HG02943 (cell line): ENCODE data around the gene DOCK4.

Experiments
- ATAC-seq: cut with Tn5 transposase; IDR thresholded peaks from one replicate; pipeline ENCODE4 v1.9.1; 2021; ENCODE audit warnings: mild to moderate bottlenecking, low read depth, moderate library complexity; ENCODE audit not compliant: unreplicated experiment

The DOCK4 gene

GRCh38 chr7:111840528-111840927, 365.7 kb downstream of the DOCK4 start:
- ATAC-seq = no peak

DNA sequence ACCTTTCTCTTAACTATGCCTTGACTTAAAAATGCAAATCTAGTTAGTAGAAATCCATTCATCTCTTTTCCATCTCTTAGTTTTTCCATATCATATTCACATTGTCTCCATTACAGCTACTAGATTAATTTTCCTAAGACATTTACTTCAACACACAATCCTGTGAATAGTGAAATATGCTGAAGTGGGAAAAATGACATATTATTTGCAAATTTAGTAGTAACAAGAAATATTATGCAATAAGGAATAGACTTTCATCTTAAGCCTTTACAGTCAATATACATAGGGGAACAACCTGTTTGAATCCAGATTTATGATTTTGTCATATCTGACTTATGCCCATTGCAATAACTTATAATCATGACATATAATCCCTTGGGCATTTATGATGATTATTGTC, 366.9 kb downstream of the DOCK4 start:
- ATAC-seq = no peak

DNA sequence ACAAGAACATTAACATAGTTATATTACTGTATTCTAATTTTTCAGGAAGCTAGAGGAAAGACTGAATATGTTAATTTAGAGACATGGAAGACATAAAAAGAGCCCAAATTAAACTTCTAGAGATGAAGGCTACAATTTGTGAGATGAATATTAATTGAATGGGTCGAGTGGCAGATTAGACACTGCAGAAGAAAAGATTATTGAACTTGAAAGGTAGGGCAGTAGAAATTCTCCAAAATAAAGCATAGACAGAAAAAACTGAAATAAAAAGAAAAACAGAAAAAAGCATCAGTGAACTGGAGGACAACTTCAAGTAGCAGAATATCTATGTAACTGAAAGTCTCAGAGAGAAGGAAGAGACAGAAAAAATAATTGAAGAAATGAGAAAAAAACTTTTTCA, 369.6 kb downstream of the DOCK4 start:
- ATAC-seq = no peak

DNA sequence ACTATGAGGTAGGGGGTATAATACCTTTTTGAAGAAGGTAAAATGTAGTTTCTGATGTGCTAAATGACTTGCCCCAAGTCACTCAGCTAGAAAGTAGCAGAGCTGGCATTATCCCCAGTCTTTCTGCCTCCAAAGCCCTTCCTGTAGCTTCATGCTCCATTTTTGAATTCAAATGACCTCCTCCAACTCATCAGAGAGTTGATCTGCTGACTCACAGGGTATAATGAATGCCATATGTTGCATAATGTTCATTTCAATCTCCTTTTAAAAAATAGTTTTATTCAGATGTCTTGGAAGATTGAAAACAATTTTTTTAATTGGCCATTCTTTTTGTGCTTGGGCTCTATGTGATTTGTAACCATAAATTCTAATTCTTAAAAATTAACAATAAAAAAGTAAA, 371.1 kb downstream of the DOCK4 start:
- no peak for ATAC-seq

GRCh38 chr7:111834367-111834766, 371.8 kb downstream of the DOCK4 start:
- ATAC-seq = no peak

DNA sequence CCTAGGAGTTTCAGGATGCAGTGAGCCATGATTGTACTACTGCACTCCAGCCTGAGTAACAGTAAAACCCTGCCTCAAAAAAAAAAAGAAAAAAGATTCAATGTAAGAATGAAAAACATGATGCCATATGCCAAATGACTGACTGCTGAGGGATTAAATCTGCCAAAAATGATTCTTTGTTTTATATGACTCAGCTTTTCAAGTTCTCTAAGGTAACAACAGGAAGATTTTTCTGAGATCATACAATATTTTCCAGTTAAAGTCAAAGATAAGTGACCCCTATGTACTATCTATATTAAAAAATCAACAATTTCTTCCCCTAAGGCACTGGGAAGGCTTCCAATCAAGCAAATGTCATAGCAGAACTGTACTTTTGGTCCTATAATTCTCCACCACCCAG, 372.7 kb downstream of the DOCK4 start:
- no peak for ATAC-seq

DNA sequence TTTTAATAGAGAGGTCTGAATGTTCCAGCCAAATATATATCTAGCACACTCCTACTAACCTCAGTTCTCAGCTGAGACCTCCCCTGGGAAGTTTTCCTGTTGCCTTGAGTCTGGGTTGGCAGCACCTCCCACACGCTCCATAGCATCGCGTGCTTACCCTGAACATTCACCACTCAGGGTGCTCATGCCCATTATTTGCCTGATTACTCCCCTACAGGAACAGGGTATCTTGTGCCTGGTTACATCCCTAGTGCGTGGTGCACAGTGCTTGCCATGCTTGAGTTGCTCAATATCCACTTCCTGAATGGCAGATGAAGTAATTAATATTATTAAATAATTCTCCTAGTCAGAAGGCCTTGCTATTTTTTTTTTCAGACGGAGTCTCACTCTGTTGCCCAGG, 374.0 kb downstream of the DOCK4 start:
- no peak for ATAC-seq

DNA sequence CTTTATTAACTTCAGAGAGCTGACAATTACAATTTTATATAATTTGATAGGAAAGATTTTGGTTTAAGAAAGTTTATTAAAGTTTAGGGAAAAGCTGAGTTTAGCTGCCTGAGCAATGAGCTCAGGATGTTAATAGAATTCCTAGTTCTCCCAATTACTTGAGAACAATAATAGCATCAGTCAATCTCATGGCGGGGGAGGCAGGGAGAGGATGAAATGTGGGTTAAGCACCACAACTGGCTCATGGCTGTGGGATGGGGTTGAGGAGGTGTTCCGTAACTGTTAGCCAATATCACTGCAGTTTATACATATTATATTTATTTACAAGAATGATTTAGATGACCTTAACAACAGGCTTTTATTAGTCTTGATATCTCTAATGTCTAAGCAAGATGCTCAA, 377.0 kb downstream of the DOCK4 start:
- ATAC-seq = no peak

DNA sequence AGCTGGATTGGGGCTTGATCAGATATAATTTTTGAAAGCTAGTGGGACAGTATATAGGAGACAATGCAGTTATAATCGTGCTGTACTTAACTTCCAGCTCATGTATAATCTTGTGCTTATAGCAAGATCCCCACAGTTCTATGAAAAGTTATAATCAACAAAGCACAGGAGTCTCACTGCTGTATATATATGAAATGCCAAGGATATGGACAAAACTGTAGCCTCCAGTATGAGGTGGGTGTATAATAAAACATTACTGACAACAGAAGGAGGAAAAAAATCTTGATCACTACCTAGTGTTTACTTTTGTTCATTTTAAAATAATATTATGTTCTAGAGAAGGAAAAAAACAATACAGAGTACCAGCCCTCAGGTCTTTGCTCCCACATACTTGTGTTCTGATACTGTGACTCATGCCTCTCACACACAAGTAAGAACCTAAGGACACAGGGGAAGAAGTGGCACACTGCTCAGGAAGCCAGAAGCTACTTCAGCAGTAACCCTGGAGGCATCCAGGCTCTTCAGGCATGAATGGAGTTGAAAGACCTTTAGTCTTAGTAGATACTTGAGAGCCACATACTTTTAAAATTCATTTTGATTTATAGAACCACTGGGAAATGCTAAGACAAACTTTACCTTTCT, 378.2 kb downstream of the DOCK4 start:
- ATAC-seq = no peak

- no peak for ATAC-seq
Observed at GRCh38 chr7:111825046-111825445, 381.2 kb downstream of the DOCK4 start.

DNA sequence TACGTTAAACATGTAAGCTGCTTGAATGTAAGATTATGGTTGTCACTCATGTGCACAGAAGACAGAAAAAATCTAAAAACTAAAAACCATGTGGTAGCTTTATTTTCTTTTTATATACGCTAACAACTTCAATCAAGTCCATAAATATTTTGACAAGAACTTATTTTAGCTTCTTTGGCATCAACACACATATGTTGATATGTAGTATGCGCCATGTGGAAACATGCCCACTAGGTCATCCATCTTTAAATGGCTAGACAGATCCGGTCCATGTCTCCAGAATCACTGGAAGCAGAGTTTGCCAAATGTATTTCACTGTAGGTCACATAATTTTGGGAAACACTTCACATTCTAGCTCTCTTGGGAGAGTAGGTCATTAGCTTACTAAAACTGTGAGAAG, 382.4 kb downstream of the DOCK4 start:
- ATAC-seq = no peak

DNA sequence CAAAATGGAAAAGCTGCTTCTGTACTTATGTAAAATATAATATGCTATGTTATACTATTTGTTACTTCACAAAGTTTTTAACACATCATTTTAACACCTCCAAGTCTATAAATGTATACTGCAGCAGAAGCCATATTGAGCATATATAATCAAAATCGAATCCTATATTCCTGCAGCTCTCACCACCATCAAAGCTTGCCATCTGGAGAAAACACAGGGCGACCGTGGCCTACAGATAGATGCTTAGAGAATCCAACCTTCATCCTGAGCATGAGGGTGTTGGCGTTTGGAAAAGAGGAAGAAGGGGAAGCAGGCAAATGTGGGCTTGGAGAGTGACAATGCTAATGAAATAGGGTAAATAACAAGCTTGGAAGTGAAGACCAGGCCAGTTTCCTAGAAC, 385.2 kb downstream of the DOCK4 start:
- ATAC-seq = no peak

DNA sequence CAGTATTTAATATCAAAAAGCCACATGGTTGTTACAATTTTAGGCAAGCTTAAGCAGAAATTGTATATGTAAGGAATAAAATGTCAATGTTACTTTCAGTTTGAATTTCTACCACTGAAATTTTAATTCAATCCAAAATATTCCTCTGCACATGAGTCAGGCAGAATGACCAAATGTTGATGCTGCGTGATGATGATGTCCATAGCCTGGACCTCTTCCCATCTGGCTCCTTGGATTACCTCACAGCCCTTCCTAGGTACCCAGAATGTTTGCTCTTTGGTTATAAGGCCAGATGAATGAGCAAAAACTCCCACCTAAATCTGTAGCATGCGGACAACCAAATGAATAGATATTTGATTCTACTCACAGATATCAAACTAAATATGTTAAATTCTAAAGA, 385.6 kb downstream of the DOCK4 start:
- ATAC-seq = no peak

DNA sequence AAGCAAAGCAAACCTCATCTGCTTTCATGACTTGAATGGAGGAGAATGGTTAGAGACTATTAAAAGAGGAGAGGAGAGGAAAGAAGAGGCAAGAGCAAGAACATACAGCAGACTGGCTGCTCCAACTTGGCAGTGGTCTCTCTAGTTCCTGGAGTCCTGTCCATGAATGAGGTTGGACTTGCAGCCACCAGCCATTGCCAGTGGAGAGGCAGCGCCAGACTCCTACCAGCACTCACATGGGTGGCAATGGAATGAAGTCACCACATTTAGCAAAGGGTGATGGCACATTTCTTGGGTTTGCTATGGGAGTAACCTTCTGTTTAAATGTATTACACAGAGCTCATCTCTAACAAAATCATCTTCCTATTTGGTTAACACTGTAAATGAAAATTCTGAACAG, 386.1 kb downstream of the DOCK4 start:
- ATAC-seq = no peak

DNA sequence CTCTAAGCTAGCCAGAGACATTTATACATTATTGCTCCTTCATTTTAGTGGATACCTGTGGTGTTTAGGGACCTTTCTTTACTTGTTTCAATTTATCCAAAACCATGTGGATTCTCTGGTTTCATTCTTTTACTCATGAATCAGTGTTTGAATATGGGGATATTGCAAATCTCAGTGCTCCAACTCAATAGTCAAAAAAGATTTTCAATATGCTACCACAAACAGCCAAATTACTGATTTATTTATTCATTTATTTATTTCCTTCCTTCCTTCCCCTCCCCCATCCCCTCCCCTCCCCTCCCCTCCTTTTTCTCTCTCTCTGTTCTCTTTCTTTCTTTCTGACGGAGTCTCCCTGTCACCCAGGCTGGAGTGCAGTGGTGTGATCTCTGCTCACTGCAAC, 390.8 kb downstream of the DOCK4 start:
- ATAC-seq = no peak

- ATAC-seq = no peak
Observed at GRCh38 chr7:111813306-111813705, 392.9 kb downstream of the DOCK4 start.

- ATAC-seq = no peak
Observed at GRCh38 chr7:111806232-111806631, 400.0 kb downstream of the DOCK4 start.

- no peak for ATAC-seq
Observed at GRCh38 chr7:111803015-111803758, 403.0 kb downstream of the DOCK4 start.

- no peak for ATAC-seq
Observed at GRCh38 chr7:111802194-111802772, 403.9 kb downstream of the DOCK4 start.

DNA sequence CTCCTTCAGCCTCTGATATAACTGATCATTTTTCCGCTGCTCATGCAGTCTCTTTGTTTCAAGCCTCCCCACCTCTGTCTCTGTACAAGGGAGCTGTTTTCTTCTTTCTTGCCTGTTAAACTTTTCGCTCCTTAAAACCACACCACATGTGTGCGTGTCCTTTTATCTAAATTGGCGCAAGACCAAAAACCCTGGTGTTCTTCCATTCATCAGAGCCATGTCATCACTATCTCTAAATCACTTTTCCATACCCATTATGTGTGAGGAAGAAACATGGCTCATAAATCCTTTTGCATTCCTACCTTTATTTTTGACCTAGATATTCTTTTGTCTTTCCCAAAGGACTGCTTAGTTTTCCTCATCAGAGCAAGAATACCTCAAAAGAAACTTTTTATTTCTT, 404.9 kb downstream of the DOCK4 start:
- no peak for ATAC-seq

DNA sequence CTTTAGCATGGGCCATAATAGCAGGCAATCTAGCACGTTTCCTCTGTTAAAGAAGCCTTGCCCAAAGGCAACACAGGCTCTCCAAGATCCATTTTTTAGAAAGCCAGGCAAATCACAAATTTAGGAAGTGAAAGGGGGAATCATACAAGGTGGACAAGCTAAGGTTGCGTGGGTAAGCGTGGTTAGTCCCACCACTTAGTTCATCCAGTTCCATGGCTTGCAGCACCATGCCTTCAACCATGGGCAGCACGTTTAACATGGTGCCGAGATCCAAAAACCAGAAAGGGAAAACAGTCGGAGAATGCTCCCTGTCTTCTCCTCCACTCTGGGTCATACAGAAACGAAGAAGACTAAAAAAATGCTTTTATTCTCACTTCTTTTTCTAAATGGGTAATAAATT, 409.5 kb downstream of the DOCK4 start:
- ATAC-seq = no peak

GRCh38 chr7:111789870-111790269, 416.3 kb downstream of the DOCK4 start:
- ATAC-seq = no peak
